HepG2 (cell line): Measurements from ENCODE around the gene MTHFSD.

ENCODE experiments used
- BCL6 ChIP-seq: IDR thresholded peaks from 2 replicates; pipeline ENCODE4 v1.6.1; 2016; ENCODE audit warnings: missing genetic modification reagents, missing compliant biosample characterization
- FOXP1 ChIP-seq, 2 experiments: fragments of 450-650 bp in 1 of 2; IDR thresholded peaks; 2 replicates each; pipeline ENCODE4 v1.6.1; 2017 to 2018; ENCODE audit warnings: antibody characterized with exemption in 1 of 2
- MTA3 ChIP-seq: sonication (generic); formaldehyde crosslinking; IDR thresholded peaks from 2 replicates; pipeline ENCODE4 v1.4.0; 2020; ENCODE audit warnings: missing genetic modification reagents
- RBM22 ChIP-seq: fragments of 200-400 bp; formaldehyde crosslinking; optimal IDR thresholded peaks from 2 replicates; pipeline ENCODE3; 2017; ENCODE audit warnings: mild to moderate bottlenecking, low read length, moderate library complexity
- RXRA ChIP-seq: sonication (generic); formaldehyde crosslinking; IDR thresholded peaks from 2 replicates; pipeline ENCODE4 v1.5.1; 2020; ENCODE audit warnings: missing genetic modification reagents
- SP1 ChIP-seq, 2 experiments: fragments of 450-650 bp in 1 of 2; sonication (generic) in 1 of 2; formaldehyde crosslinking in 1 of 2; IDR thresholded peaks; 2 replicates each; pipeline versions ENCODE4 v1.4.0 to v1.6.1; 2016 to 2020; ENCODE audit warnings: missing genetic modification reagents in 1 of 2
- ZFP41 ChIP-seq: sonication (generic); formaldehyde crosslinking; IDR thresholded peaks from 2 replicates; pipeline ENCODE4 v1.4.0; 2020; ENCODE audit warnings: mild to moderate bottlenecking, missing genetic modification reagents, borderline replicate concordance
- ZNF24 ChIP-seq: fragments of 450-650 bp; IDR thresholded peaks from 2 replicates; pipeline ENCODE4 v1.6.1; 2017; ENCODE audit warnings: antibody characterized with exemption, mild to moderate bottlenecking
- TF ChIP-seq, protein P1 (sequence below): sonication (generic); formaldehyde crosslinking; IDR thresholded peaks from 2 replicates; pipeline ENCODE4 v1.5.1; 2020; ENCODE audit warnings: mild to moderate bottlenecking, missing genetic modification reagents, moderate library complexity
- TF ChIP-seq, protein P2 (sequence below): sonication (generic); formaldehyde crosslinking; IDR thresholded peaks from 2 replicates; pipeline ENCODE4 v1.4.0; 2020; ENCODE audit warnings: missing genetic modification reagents, low read depth, mild to moderate bottlenecking, borderline replicate concordance
- TF ChIP-seq, protein P3 (sequence below): sonication (generic); formaldehyde crosslinking; IDR thresholded peaks from 2 replicates; pipeline ENCODE4 v1.5.0; 2020; ENCODE audit warnings: mild to moderate bottlenecking, missing genetic modification reagents, moderate library complexity
- TF ChIP-seq, protein P4 (sequence below): sonication (generic); formaldehyde crosslinking; IDR thresholded peaks from 2 replicates; pipeline ENCODE4 v1.4.0; 2020; ENCODE audit warnings: missing genetic modification reagents, borderline replicate concordance
- TF ChIP-seq, protein P5 (sequence below): sonication (generic); formaldehyde crosslinking; IDR thresholded peaks from 2 replicates; pipeline ENCODE4 v1.5.0; 2020; ENCODE audit warnings: mild to moderate bottlenecking, missing genetic modification reagents
- TF ChIP-seq, protein P6 (sequence below): sonication (generic); formaldehyde crosslinking; IDR thresholded peaks from 2 replicates; pipeline ENCODE4 v1.8.0; 2022; ENCODE audit warnings: missing genetic modification reagents, mild to moderate bottlenecking, borderline replicate concordance

DNA sequence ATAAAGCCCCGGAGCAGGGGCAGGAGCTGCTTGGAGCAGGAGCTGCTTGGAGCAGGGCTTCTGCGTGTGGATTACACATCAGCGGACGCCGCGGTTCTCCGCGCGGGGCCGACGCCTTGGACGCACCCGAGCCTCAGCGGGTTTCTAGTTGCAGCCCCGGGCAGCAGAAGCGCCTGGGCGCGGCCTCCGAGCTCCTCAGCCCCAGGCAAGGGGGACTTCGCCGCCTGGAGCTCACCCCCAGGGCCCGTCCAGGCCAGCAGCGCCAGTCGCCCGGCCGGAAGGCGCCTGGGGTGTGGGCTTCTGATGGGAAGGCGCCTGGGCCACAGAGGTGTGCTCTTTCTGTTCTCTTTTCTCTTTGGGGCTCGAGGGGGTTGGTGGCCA, 38.4 kb downstream of the MTHFSD start:
- TF ChIP-seq BCL6 = no peak
- TF ChIP-seq MTA3 (CRISPR knock-in tag) = no peak
- TF ChIP-seq ZFP41 = no peak
- TF ChIP-seq, protein P1, sequence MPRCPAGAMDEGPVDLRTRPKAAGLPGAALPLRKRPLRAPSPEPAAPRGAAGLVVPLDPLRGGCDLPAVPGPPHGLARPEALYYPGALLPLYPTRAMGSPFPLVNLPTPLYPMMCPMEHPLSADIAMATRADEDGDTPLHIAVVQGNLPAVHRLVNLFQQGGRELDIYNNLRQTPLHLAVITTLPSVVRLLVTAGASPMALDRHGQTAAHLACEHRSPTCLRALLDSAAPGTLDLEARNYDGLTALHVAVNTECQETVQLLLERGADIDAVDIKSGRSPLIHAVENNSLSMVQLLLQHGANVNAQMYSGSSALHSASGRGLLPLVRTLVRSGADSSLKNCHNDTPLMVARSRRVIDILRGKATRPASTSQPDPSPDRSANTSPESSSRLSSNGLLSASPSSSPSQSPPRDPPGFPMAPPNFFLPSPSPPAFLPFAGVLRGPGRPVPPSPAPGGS (CRISPR knock-in tag) = no peak
- TF ChIP-seq, protein P2, sequence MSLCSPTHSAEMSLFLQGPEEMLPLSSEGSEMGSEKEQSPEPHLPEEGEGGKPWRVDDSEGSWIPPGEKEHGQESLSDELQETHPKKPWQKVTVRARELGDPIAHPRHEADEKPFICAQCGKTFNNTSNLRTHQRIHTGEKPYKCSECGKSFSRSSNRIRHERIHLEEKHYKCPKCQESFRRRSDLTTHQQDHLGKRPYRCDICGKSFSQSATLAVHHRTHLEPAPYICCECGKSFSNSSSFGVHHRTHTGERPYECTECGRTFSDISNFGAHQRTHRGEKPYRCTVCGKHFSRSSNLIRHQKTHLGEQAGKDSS (CRISPR knock-in tag) = no peak
- no peak for TF ChIP-seq SP1 (IDR thresholded peaks at IDR 0.05)
- TF ChIP-seq SP1 (CRISPR knock-in tag; IDR thresholded peaks at IDR 0.05) = no peak
- TF ChIP-seq RXRA = no peak
- TF ChIP-seq FOXP1 (IDR thresholded peaks at IDR 0.05) = no peak
- TF ChIP-seq FOXP1 (CRISPR knock-in tag; IDR thresholded peaks at IDR 0.05) = no peak
- TF ChIP-seq, protein P3, sequence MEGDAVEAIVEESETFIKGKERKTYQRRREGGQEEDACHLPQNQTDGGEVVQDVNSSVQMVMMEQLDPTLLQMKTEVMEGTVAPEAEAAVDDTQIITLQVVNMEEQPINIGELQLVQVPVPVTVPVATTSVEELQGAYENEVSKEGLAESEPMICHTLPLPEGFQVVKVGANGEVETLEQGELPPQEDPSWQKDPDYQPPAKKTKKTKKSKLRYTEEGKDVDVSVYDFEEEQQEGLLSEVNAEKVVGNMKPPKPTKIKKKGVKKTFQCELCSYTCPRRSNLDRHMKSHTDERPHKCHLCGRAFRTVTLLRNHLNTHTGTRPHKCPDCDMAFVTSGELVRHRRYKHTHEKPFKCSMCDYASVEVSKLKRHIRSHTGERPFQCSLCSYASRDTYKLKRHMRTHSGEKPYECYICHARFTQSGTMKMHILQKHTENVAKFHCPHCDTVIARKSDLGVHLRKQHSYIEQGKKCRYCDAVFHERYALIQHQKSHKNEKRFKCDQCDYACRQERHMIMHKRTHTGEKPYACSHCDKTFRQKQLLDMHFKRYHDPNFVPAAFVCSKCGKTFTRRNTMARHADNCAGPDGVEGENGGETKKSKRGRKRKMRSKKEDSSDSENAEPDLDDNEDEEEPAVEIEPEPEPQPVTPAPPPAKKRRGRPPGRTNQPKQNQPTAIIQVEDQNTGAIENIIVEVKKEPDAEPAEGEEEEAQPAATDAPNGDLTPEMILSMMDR (CRISPR knock-in tag) = no peak
- TF ChIP-seq, protein P4, sequence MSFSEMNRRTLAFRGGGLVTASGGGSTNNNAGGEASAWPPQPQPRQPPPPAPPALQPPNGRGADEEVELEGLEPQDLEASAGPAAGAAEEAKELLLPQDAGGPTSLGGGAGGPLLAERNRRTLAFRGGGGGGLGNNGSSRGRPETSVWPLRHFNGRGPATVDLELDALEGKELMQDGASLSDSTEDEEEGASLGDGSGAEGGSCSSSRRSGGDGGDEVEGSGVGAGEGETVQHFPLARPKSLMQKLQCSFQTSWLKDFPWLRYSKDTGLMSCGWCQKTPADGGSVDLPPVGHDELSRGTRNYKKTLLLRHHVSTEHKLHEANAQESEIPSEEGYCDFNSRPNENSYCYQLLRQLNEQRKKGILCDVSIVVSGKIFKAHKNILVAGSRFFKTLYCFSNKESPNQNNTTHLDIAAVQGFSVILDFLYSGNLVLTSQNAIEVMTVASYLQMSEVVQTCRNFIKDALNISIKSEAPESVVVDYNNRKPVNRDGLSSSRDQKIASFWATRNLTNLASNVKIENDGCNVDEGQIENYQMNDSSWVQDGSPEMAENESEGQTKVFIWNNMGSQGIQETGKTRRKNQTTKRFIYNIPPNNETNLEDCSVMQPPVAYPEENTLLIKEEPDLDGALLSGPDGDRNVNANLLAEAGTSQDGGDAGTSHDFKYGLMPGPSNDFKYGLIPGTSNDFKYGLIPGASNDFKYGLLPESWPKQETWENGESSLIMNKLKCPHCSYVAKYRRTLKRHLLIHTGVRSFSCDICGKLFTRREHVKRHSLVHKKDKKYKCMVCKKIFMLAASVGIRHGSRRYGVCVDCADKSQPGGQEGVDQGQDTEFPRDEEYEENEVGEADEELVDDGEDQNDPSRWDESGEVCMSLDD (CRISPR knock-in tag) = no peak
- no peak for TF ChIP-seq RBM22
- TF ChIP-seq, protein P5, sequence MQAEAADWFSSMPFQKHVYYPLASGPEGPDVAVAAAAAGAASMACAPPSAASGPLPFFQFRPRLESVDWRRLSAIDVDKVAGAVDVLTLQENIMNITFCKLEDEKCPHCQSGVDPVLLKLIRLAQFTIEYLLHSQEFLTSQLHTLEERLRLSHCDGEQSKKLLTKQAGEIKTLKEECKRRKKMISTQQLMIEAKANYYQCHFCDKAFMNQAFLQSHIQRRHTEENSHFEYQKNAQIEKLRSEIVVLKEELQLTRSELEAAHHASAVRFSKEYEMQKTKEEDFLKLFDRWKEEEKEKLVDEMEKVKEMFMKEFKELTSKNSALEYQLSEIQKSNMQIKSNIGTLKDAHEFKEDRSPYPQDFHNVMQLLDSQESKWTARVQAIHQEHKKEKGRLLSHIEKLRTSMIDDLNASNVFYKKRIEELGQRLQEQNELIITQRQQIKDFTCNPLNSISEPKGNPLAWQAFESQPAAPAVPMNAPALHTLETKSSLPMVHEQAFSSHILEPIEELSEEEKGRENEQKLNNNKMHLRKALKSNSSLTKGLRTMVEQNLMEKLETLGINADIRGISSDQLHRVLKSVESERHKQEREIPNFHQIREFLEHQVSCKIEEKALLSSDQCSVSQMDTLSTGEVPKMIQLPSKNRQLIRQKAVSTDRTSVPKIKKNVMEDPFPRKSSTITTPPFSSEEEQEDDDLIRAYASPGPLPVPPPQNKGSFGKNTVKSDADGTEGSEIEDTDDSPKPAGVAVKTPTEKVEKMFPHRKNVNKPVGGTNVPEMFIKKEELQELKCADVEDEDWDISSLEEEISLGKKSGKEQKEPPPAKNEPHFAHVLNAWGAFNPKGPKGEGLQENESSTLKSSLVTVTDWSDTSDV (CRISPR knock-in tag) = no peak
- TF ChIP-seq, protein P6, sequence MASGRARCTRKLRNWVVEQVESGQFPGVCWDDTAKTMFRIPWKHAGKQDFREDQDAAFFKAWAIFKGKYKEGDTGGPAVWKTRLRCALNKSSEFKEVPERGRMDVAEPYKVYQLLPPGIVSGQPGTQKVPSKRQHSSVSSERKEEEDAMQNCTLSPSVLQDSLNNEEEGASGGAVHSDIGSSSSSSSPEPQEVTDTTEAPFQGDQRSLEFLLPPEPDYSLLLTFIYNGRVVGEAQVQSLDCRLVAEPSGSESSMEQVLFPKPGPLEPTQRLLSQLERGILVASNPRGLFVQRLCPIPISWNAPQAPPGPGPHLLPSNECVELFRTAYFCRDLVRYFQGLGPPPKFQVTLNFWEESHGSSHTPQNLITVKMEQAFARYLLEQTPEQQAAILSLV (CRISPR knock-in tag) = no peak
- TF ChIP-seq ZNF24 = no peak
